ENCODE measurements around the gene CHD9. TPM values are rescaled to one million over a fixed set of nuclear protein-coding genes. Genes with fewer than 3 reads are reported as not detected.

Gene CHD9
- total RNA-seq, 1 experiment from 2014 or later, result 18.9 TPM

DNA sequence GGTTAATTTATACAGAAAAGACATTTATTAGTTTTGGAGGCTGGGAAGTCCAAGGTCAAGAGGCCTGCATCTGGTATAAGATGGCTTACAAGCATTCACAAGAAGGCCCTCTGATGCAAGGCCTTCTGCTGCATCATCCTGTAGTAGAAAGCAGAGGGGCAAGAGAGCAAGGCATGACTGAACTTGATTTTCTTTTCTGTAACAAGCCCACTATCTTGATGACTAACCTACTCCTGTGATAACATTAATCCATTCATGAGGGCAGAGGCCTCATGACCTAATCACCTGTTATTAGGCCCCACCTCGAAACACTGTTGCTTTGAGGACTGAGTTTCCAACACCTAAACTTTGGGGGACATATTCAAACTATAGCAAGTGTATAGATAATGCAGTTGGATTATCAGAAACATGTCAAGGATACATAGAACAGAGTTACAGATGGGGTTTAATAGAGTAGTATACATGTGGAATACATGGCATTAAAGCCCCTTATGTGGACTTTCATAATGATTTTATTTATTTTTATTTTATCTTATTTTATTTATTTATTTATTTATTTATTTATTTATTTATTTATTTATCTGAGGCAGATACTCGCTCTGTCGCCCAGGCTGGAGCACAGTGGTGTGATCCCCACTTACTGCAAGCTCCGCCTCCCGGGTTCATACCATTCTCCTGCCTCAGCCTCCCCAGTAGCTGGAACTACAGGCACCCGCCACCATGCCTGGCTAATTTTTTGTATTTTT, 88.2 kb downstream of the CHD9 start:
- Histone ChIP-seq H3K9me3 (ENCODE audit: control insufficient read depth in 1 of 2, insufficient read depth in 1 of 2, low read depth in 1 of 2, low read length in 2 of 2) (no peaks in the 10 kb centered on the region), H3K4me3 (replicated peaks in 1 of 2; ENCODE audit: low read depth in 1 of 2, low read length in 2 of 2) (no peak overlapping the region), H3K27ac (ENCODE audit: low read depth, low read length) (no peak overlapping the region), H4K20me1 (ENCODE audit: insufficient read depth) (no peaks in the 10 kb centered on the region), H3K9me2 (ENCODE audit: insufficient read depth) (no peaks in the 10 kb centered on the region), H3K4me1 (ENCODE audit: control insufficient read depth in 1 of 2, insufficient read depth in 2 of 2, low read length in 2 of 2) (no peaks in the 10 kb centered on the region), H3K36me3 (ENCODE audit: control insufficient read depth in 1 of 2, insufficient read depth in 2 of 2, low read length in 2 of 2) (no peaks in the 10 kb centered on the region), H3K79me2 (ENCODE audit: insufficient read depth, low read length) (peaks cover 11% of the 10 kb centered on the region; the same call in 1 of the 2 replicates), H3K27me3 (ENCODE audit: insufficient read depth, low read length) (no peaks in the 10 kb centered on the region), H3K9ac (ENCODE audit: low read length) (no peak overlapping the region), H3K4me2 (ENCODE audit: low read length) (no peak overlapping the region), H2AFZ (ENCODE audit: low read depth, low read length, poor library complexity, severe bottlenecking) (no peak overlapping the region)
- DNase-seq (ENCODE audit: low read depth, low spot score) (no peak), ATAC-seq (no peak)
- RAD21 ChIA-PET (ENCODE audit: low non-redundant PET in 1 of 2, low total read pairs in 2 of 2, uncharacterized antibody in 2 of 2, unreplicated experiment in 2 of 2), result no interaction called here
- POLR2A ChIA-PET, result no interaction called here
- intact Hi-C loops (cut with micrococcal nuclease), result no loop called here
- TF ChIP-seq POLR2A (IDR thresholded peaks at IDR 0.05; ENCODE audit: borderline replicate concordance, extremely low read depth, insufficient read depth, insufficient read length) (no peak), POLR2AphosphoS5 (IDR thresholded peaks at IDR 0.05; ENCODE audit: low read depth, low read length) (no peak), YY1 (IDR thresholded peaks at IDR 0.05; ENCODE audit: extremely low read depth, insufficient replicate concordance, low read depth, low read length) (no peak), ZNF274 (IDR thresholded peaks at IDR 0.05; ENCODE audit: low read depth, low read length) (no peak)
- TF ChIP-seq, protein P1, sequence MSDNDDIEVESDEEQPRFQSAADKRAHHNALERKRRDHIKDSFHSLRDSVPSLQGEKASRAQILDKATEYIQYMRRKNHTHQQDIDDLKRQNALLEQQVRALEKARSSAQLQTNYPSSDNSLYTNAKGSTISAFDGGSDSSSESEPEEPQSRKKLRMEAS (IDR thresholded peaks at IDR 0.05), result no peak
- TF ChIP-seq, protein P2, sequence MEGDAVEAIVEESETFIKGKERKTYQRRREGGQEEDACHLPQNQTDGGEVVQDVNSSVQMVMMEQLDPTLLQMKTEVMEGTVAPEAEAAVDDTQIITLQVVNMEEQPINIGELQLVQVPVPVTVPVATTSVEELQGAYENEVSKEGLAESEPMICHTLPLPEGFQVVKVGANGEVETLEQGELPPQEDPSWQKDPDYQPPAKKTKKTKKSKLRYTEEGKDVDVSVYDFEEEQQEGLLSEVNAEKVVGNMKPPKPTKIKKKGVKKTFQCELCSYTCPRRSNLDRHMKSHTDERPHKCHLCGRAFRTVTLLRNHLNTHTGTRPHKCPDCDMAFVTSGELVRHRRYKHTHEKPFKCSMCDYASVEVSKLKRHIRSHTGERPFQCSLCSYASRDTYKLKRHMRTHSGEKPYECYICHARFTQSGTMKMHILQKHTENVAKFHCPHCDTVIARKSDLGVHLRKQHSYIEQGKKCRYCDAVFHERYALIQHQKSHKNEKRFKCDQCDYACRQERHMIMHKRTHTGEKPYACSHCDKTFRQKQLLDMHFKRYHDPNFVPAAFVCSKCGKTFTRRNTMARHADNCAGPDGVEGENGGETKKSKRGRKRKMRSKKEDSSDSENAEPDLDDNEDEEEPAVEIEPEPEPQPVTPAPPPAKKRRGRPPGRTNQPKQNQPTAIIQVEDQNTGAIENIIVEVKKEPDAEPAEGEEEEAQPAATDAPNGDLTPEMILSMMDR (IDR thresholded peaks at IDR 0.05 in 2 of 3, conservative IDR thresholded peaks at IDR 0.05 in 1 of 3; ENCODE audit: borderline replicate concordance in 1 of 3, insufficient read depth in 1 of 3, low read depth in 2 of 3, low read length in 2 of 3), result no peak
- TF ChIP-seq, protein P3, sequence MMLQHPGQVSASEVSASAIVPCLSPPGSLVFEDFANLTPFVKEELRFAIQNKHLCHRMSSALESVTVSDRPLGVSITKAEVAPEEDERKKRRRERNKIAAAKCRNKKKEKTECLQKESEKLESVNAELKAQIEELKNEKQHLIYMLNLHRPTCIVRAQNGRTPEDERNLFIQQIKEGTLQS (IDR thresholded peaks at IDR 0.05), result no peak
- BruUV-seq (replicated peaks), result no TSS peak
- CTCF ChIA-PET, result no interaction called here

Data from HCT116 (cell line).